Measurements from ENCODE around the gene ADAM17.

Gene ADAM17

GRCh38 chr2:9549420-9549819, 6.2 kb downstream of the ADAM17 start:
- DNase-seq (ENCODE audit: low spot score), result no peak
- in situ Hi-C loops (cut with MboI; ENCODE audit: low pct_unique_long_range_greater_than_20kb, low sequenced_read_pairs, unreplicated experiment), result no loop called here
- TF ChIP-seq CTCF (IDR thresholded peaks at IDR 0.05; ENCODE audit: extremely low read depth, insufficient read depth, missing control alignments), result no peak

GRCh38 chr2:9548506-9548905, 7.1 kb downstream of the ADAM17 start:
- peak; percentile 44 for DNase-seq (ENCODE audit: low spot score)
- in situ Hi-C loops (cut with MboI; ENCODE audit: low pct_unique_long_range_greater_than_20kb, low sequenced_read_pairs, unreplicated experiment), result no loop called here
- no peak for TF ChIP-seq CTCF (IDR thresholded peaks at IDR 0.05; ENCODE audit: extremely low read depth, insufficient read depth, missing control alignments)

- no peak for DNase-seq (ENCODE audit: low spot score)
- no peak for TF ChIP-seq CTCF (IDR thresholded peaks at IDR 0.05; ENCODE audit: extremely low read depth, insufficient read depth, missing control alignments)
- in situ Hi-C loops (cut with MboI; ENCODE audit: low pct_unique_long_range_greater_than_20kb, low sequenced_read_pairs, unreplicated experiment), result no loop called here
Measured at GRCh38 chr2:9547262-9547991, 8.2 kb downstream of the ADAM17 start.

GRCh38 chr2:9545502-9545901, 10.1 kb downstream of the ADAM17 start:
- in situ Hi-C loops (cut with MboI; ENCODE audit: low pct_unique_long_range_greater_than_20kb, low sequenced_read_pairs, unreplicated experiment), result no loop called here
- TF ChIP-seq CTCF (IDR thresholded peaks at IDR 0.05; ENCODE audit: extremely low read depth, insufficient read depth, missing control alignments), result no peak
- no peak for DNase-seq (ENCODE audit: low spot score)

GRCh38 chr2:9543557-9543956, 12.1 kb downstream of the ADAM17 start:
- TF ChIP-seq CTCF (IDR thresholded peaks at IDR 0.05; ENCODE audit: extremely low read depth, insufficient read depth, missing control alignments), result no peak
- in situ Hi-C loops (cut with MboI; ENCODE audit: low pct_unique_long_range_greater_than_20kb, low sequenced_read_pairs, unreplicated experiment), result no loop called here
- DNase-seq (ENCODE audit: low spot score), result no peak

- no peak for TF ChIP-seq CTCF (IDR thresholded peaks at IDR 0.05; ENCODE audit: extremely low read depth, insufficient read depth, missing control alignments)
- in situ Hi-C loops (cut with MboI; ENCODE audit: low pct_unique_long_range_greater_than_20kb, low sequenced_read_pairs, unreplicated experiment), result no loop called here
- DNase-seq (ENCODE audit: low spot score), result no peak
Measured at GRCh38 chr2:9539531-9539930, 16.1 kb downstream of the ADAM17 start.
